Liver (tissue), 9 donors: ENCODE data around the gene NUDT15. TPM values are rescaled to one million over a fixed set of nuclear protein-coding genes. Genes with fewer than 3 reads are reported as not detected.
A peak's percentile ranks its signal among the peaks of the same experiment; 100 is the strongest.

ENCODE experiments used
- DNase-seq: peaks from one replicate; pipeline ENCODE4 v3.0.0-alpha.2; 2017; ENCODE audit warnings: low spot score
- H3K27ac ChIP-seq, 2 donors: one replicate each; pipeline ENCODE4 v1.7.0; 2013; ENCODE audit warnings: inconsistent platforms in 2 of 2, low read length in 2 of 2, control low read depth in 1 of 2, low read depth in 1 of 2, mild to moderate bottlenecking in 1 of 2
- H3K27me3 ChIP-seq, 4 donors: one replicate each; pipeline versions ENCODE4 v1.6.1 to v1.7.0; 2013; ENCODE audit warnings: low read length in 3 of 4, inconsistent platforms in 1 of 4, mild to moderate bottlenecking in 1 of 4, moderate library complexity in 1 of 4; ENCODE audit not compliant: control insufficient read depth in 4 of 4, insufficient read depth in 4 of 4
- H3K36me3 ChIP-seq, 4 donors: one replicate each; pipeline versions ENCODE4 v1.6.1 to v1.7.0; 2013; ENCODE audit warnings: low read length in 3 of 4, mild to moderate bottlenecking in 3 of 4, low read depth in 1 of 4, moderate library complexity in 1 of 4; ENCODE audit not compliant: control insufficient read depth in 4 of 4, insufficient read depth in 3 of 4
- H3K4me1 ChIP-seq, 4 donors: one replicate each; pipeline versions ENCODE4 v1.6.1 to v1.7.0; 2013; ENCODE audit warnings: low read length in 3 of 4, mild to moderate bottlenecking in 3 of 4, moderate library complexity in 1 of 4; ENCODE audit not compliant: control insufficient read depth in 4 of 4, insufficient read depth in 4 of 4
- H3K4me3 ChIP-seq, 3 donors: one replicate each; pipeline versions ENCODE4 v1.6.1 to v1.7.0; 2013; ENCODE audit warnings: low read length in 3 of 3, control low read depth in 1 of 3, low read depth in 1 of 3, mild to moderate bottlenecking in 1 of 3
- H3K9ac ChIP-seq, 2 donors: one replicate each; pipeline ENCODE4 v1.7.0; 2013; ENCODE audit warnings: low read length in 2 of 2, mild to moderate bottlenecking in 2 of 2, moderate library complexity in 2 of 2, control low read depth in 1 of 2, low read depth in 1 of 2
- H3K9me3 ChIP-seq, 4 donors: one replicate each; pipeline versions ENCODE4 v1.6.1 to v1.7.0; 2013; ENCODE audit warnings: low read length in 3 of 4; ENCODE audit not compliant: control insufficient read depth in 4 of 4
- EGR1 ChIP-seq, 2 donors: IDR thresholded peaks; 2 replicates each; pipeline ENCODE4 v1.6.1; 2016 to 2018; ENCODE audit warnings: antibody characterized with exemption in 2 of 2, low read depth in 2 of 2
- FOXA1 ChIP-seq: IDR thresholded peaks from 2 replicates; pipeline ENCODE4 v1.6.1; 2016; ENCODE audit warnings: antibody characterized with exemption
- FOXA2 ChIP-seq: IDR thresholded peaks from 2 replicates; pipeline ENCODE4 v1.6.1; 2016; ENCODE audit warnings: antibody characterized with exemption
- GABPA ChIP-seq, 2 donors: IDR thresholded peaks in 1 of 2; conservative IDR thresholded peaks in 1 of 2; 2 replicates each; pipeline ENCODE4 v1.6.1; 2016; ENCODE audit warnings: antibody characterized with exemption in 2 of 2, mild to moderate bottlenecking in 1 of 2, moderate library complexity in 1 of 2
- HNF4A ChIP-seq, 2 donors: conservative IDR thresholded peaks; 2 replicates each; pipeline ENCODE4 v1.6.1; 2016; ENCODE audit warnings: antibody characterized with exemption in 2 of 2, mild to moderate bottlenecking in 2 of 2
- JUND ChIP-seq, 2 donors: IDR thresholded peaks; 2 replicates each; pipeline ENCODE4 v1.6.1; 2016; ENCODE audit warnings: antibody characterized with exemption in 2 of 2
- NR2F2 ChIP-seq: IDR thresholded peaks from 2 replicates; pipeline ENCODE4 v1.6.1; 2016; ENCODE audit warnings: antibody characterized with exemption
- RAD21 ChIP-seq, 2 donors: IDR thresholded peaks; 2 replicates each; pipeline ENCODE4 v1.6.1; 2016; ENCODE audit warnings: antibody characterized with exemption in 2 of 2, mild to moderate bottlenecking in 2 of 2
- RXRA ChIP-seq, 2 donors: IDR thresholded peaks; 2 replicates each; pipeline ENCODE4 v1.6.1; 2017 to 2018; ENCODE audit warnings: antibody characterized with exemption in 2 of 2, mild to moderate bottlenecking in 1 of 2
- SP1 ChIP-seq: IDR thresholded peaks from 2 replicates; pipeline ENCODE4 v1.6.1; 2018; ENCODE audit warnings: antibody characterized with exemption, mild to moderate bottlenecking
- TAF1 ChIP-seq: conservative IDR thresholded peaks from 2 replicates; pipeline ENCODE4 v1.6.1; 2016; ENCODE audit warnings: antibody characterized with exemption, mild to moderate bottlenecking
- YY1 ChIP-seq: IDR thresholded peaks from 2 replicates; pipeline ENCODE4 v1.6.1; 2016; ENCODE audit warnings: antibody characterized with exemption, mild to moderate bottlenecking
- WGBS: extraction: QIAGEN DNeasy Blood & Tissue Kit; methylation state at CpG from one replicate; pipeline ENCODE4 v1.1.7; 2013; 5-methylcytosine and 5-hydroxymethylcytosine counted together
- polyA plus RNA-seq, 2 donors: library from polyadenylated mRNA; stranded (reverse) in 1 of 2; unstranded in 1 of 2; fragments of 200-250 nt in 1 of 2; fragments of >200 nt in 1 of 2; fragmentation: Nextera tagmentation in 1 of 2; extraction: Ambion mirVana in 1 of 2; gene quantifications; one replicate each; pipeline versions ENCODE4 v1.2.1 to v1.2.3, GENCODE V29; 2013 to 2015
- total RNA-seq, 2 donors: library from RNA; depleted of rRNA; stranded (reverse); fragments of >200 nt; gene quantifications; one replicate each; pipeline ENCODE4 v1.2.3, GENCODE V29; 2014
- TF ChIP-seq, protein P1 (sequence below): IDR thresholded peaks from 2 replicates; pipeline ENCODE4 v1.6.1; 2016; ENCODE audit warnings: antibody characterized with exemption
- TF ChIP-seq, protein P2 (sequence below): fragments of 150-350 bp; IDR thresholded peaks from 2 replicates; pipeline ENCODE4 v1.5.1; 2017; ENCODE audit warnings: improper control_type of control experiment, low read depth, low read length; ENCODE audit not compliant: missing input control
- TF ChIP-seq, protein P3 (sequence below): IDR thresholded peaks from 2 replicates; pipeline ENCODE4 v1.6.1; 2016; ENCODE audit warnings: antibody characterized with exemption
- TF ChIP-seq, protein P4 (sequence below): IDR thresholded peaks from 2 replicates; pipeline ENCODE4 v1.6.1; 2016; ENCODE audit warnings: antibody characterized with exemption, mild to moderate bottlenecking
- TF ChIP-seq, protein P5 (sequence below): IDR thresholded peaks from 2 replicates; pipeline ENCODE4 v1.6.1; 2016; ENCODE audit warnings: antibody characterized with exemption
- donor health status: healthy.
- donor health status: healthy.
- donor health status: healthy.
- donor health status: healthy.
- donor health status: healthy.

Gene NUDT15
- total and polyA plus RNA-seq, 4 donors = 6.0 to 7.7 (median 6.9) TPM

DNA sequence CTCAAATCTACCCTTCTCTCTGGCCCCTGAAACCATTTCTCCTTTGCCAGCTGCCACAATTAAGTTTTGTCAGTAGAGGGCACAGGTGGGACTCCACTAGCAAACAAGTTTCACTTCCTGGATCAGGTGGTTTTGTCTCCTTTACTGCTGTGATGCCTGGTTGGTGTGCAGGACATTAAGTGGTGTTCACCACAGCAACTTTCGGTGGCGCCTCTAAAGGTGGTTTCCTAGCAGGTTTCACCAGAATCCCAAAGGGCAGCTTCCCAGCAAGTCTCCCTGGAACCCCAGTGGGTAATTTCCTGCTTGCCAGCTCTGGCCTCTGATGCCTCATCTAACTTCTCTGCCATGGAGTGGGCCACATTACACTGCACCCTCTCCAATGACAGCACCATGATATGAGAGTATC is 40.7 kb downstream of the NUDT15 start:
- DNase-seq = no peak
- Histone ChIP-seq H3K9ac (no peak overlapping the region), H3K4me1 (no peaks in the 10 kb centered on the region), H3K27me3 (no peaks in the 10 kb centered on the region), H3K9me3 (peaks cover 0 to 2% (median under 1%) of the 10 kb centered on the region in 4 donors), H3K4me3 (no peak overlapping the region), H3K36me3 (peaks cover 20 to 83% (median 66%) of the 10 kb centered on the region in 4 donors), H3K27ac (no peak overlapping the region)
- TF ChIP-seq HNF4A (conservative IDR thresholded peaks at IDR 0.05) = no peak
- peak; percentile 42 to 72 for TF ChIP-seq RAD21 (IDR thresholded peaks at IDR 0.05)
- WGBS = 90% methylated on average over 2 of the region's 2 CpGs

DNA sequence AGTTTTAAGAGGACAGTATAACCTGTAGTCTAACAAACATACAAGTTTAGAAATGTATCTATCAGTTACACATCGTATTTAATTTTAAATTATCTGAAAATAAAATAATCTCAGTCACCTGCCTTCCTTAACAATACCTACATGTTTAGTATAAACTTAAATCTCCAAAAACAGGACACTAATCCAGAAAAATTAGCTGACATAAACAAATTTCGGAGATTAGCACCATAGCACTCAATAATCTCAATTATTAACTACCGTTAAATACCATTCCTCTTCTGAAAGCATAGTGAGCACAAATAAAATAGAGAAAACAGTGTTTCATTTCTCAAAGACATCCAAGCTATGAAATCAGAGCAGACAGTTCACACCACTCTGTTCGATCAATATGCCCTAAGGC is 44.2 kb downstream of the NUDT15 start:
- Histone ChIP-seq H3K27me3 (no peaks in the 10 kb centered on the region), H3K36me3 (peaks cover 21 to 68% (median 48%) of the 10 kb centered on the region in 4 donors), H3K9ac (no peak overlapping the region), H3K4me1 (no peaks in the 10 kb centered on the region), H3K27ac (no peak overlapping the region), H3K9me3 (no peaks in the 10 kb centered on the region), H3K4me3 (no peak overlapping the region)
- no peak for DNase-seq
- TF ChIP-seq SP1 (no peak), FOXA2 (no peak), GABPA (IDR thresholded peaks at IDR 0.05 in 1 of 2, conservative IDR thresholded peaks at IDR 0.05 in 1 of 2) (no peak), FOXA1 (no peak), HNF4A (conservative IDR thresholded peaks at IDR 0.05) (no peak), EGR1 (IDR thresholded peaks at IDR 0.05; ENCODE audit: low read depth in 2 of 2) (no peak), RXRA (IDR thresholded peaks at IDR 0.05) (no peak), JUND (IDR thresholded peaks at IDR 0.05) (no peak), YY1 (no peak), TAF1 (no peak), NR2F2 (no peak)
- TF ChIP-seq, protein P1, sequence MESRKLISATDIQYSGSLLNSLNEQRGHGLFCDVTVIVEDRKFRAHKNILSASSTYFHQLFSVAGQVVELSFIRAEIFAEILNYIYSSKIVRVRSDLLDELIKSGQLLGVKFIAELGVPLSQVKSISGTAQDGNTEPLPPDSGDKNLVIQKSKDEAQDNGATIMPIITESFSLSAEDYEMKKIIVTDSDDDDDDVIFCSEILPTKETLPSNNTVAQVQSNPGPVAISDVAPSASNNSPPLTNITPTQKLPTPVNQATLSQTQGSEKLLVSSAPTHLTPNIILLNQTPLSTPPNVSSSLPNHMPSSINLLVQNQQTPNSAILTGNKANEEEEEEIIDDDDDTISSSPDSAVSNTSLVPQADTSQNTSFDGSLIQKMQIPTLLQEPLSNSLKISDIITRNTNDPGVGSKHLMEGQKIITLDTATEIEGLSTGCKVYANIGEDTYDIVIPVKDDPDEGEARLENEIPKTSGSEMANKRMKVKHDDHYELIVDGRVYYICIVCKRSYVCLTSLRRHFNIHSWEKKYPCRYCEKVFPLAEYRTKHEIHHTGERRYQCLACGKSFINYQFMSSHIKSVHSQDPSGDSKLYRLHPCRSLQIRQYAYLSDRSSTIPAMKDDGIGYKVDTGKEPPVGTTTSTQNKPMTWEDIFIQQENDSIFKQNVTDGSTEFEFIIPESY = no peak
- TF ChIP-seq, protein P2, sequence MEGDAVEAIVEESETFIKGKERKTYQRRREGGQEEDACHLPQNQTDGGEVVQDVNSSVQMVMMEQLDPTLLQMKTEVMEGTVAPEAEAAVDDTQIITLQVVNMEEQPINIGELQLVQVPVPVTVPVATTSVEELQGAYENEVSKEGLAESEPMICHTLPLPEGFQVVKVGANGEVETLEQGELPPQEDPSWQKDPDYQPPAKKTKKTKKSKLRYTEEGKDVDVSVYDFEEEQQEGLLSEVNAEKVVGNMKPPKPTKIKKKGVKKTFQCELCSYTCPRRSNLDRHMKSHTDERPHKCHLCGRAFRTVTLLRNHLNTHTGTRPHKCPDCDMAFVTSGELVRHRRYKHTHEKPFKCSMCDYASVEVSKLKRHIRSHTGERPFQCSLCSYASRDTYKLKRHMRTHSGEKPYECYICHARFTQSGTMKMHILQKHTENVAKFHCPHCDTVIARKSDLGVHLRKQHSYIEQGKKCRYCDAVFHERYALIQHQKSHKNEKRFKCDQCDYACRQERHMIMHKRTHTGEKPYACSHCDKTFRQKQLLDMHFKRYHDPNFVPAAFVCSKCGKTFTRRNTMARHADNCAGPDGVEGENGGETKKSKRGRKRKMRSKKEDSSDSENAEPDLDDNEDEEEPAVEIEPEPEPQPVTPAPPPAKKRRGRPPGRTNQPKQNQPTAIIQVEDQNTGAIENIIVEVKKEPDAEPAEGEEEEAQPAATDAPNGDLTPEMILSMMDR = no peak
- TF ChIP-seq, protein P3, sequence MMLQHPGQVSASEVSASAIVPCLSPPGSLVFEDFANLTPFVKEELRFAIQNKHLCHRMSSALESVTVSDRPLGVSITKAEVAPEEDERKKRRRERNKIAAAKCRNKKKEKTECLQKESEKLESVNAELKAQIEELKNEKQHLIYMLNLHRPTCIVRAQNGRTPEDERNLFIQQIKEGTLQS = no peak
- TF ChIP-seq, protein P4, sequence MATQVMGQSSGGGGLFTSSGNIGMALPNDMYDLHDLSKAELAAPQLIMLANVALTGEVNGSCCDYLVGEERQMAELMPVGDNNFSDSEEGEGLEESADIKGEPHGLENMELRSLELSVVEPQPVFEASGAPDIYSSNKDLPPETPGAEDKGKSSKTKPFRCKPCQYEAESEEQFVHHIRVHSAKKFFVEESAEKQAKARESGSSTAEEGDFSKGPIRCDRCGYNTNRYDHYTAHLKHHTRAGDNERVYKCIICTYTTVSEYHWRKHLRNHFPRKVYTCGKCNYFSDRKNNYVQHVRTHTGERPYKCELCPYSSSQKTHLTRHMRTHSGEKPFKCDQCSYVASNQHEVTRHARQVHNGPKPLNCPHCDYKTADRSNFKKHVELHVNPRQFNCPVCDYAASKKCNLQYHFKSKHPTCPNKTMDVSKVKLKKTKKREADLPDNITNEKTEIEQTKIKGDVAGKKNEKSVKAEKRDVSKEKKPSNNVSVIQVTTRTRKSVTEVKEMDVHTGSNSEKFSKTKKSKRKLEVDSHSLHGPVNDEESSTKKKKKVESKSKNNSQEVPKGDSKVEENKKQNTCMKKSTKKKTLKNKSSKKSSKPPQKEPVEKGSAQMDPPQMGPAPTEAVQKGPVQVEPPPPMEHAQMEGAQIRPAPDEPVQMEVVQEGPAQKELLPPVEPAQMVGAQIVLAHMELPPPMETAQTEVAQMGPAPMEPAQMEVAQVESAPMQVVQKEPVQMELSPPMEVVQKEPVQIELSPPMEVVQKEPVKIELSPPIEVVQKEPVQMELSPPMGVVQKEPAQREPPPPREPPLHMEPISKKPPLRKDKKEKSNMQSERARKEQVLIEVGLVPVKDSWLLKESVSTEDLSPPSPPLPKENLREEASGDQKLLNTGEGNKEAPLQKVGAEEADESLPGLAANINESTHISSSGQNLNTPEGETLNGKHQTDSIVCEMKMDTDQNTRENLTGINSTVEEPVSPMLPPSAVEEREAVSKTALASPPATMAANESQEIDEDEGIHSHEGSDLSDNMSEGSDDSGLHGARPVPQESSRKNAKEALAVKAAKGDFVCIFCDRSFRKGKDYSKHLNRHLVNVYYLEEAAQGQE = no peak
- TF ChIP-seq, protein P5, sequence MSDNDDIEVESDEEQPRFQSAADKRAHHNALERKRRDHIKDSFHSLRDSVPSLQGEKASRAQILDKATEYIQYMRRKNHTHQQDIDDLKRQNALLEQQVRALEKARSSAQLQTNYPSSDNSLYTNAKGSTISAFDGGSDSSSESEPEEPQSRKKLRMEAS = no peak
- 96% methylated on average over 4 of the region's 4 CpGs for WGBS
